Sciatic nerve (tissue), 2 donors: ENCODE results near the gene RAB10. TPM values are rescaled to one million over a fixed set of nuclear protein-coding genes. Genes with fewer than 3 reads are reported as not detected.
"Not testable (repeated sequence)": the region's sequence is repeated elsewhere in the genome, so short reads cannot be mapped to it uniquely, and the experiment has no call there.

Experiments
- ATAC-seq: fragments of 200-7000 bp; cut with Tn5 transposase; one replicate; pipeline ENCODE4 v1.9.1; 2020; ENCODE audit warnings: mild to moderate bottlenecking, moderate library complexity
- DNase-seq: peaks from one replicate; pipeline ENCODE4 v3.0.0-alpha.2; 2020; ENCODE audit warnings: low spot score
- intact Hi-C: fragments of 100-400 bp; cut with DNase I; formaldehyde crosslinking; loops from one replicate; pipeline ENCODE4 v1.14.2; 2022
- total RNA-seq: library from RNA; stranded (reverse); fragmentation: NEBNext Ultra II Directional; extraction: Animal tissue kit (Norgen Biotek cat#: 25700); gene quantifications from one replicate; pipeline ENCODE4 v1.2.1, GENCODE V29; 2021
- donor health status: DM: no; HTN: no; CAD: no.
- donor health status: DM: no; HTN: no; CAD: no.

The RAB10 gene
- total RNA-seq, 1 donor from 2014 or later = 104 TPM

DNA sequence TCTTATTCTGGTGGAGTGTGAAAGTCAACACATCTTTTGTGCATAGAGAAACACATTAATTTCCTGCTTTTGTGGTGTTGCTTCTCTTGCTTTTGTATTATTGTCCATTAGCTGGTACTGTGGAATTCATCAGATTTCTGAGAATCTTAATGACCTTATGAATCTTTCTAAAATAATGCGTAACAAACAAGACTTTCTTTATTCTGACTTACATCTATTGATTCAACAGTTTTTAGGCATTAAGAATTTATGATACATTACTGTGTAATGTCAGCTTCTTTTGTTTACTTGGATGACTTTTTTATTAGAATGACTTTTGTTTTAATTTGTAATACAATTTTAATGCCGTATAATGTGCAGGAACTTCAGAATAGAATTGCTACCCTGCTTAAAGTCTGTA lies 43.4 kb downstream of the RAB10 start:
- intact Hi-C loops = no loop called here
- ATAC-seq (no peak), DNase-seq (no peak)

DNA sequence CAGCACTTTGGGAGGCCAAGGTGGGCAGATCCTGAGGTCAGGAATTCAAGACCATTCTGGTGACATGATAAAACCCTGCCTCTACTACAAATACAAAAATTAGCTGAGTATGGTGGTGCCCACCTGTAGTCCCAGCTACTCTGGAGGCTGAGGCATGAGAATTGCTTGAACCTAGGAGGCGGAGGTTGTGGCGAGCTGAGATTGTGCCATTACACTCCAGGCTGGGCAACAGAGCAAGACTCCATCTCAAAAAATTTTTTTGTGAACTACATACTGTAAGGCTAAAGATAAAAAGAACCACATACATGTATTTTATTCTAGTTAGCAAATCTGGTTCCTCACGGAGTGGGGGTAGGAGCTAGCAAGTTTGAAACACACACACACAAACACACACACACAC lies 45.1 kb downstream of the RAB10 start:
- no peak for ATAC-seq
- no peak for DNase-seq
- intact Hi-C loops = no loop called here

DNA sequence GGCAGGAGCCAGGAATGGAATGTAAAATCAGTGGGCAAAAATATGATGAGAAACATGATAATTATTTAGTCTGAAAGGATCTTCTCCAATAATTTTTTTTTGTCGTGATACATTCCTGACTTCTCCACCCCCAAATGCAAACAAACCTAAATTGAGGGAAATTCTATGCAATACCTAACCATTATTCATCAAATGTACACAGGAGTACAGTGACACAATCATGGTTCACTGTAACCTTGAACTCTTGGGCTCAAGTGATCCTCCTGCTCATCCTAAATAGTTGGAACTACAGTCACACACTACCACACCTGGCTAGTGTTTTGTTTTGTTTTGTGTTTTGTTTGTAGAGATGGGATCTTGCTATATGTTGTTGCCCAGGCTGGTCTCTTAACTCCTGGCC lies 46.5 kb downstream of the RAB10 start:
- ATAC-seq (no peak), DNase-seq (no peak)
- intact Hi-C loops = no loop called here

- intact Hi-C loops, ATAC-seq, DNase-seq: not testable (repeated sequence)
Measured at GRCh38 chr2:26080925-26081324, 47.0 kb downstream of the RAB10 start.

GRCh38 chr2:26081556-26081955 lies 47.7 kb downstream of the RAB10 start:
- ATAC-seq (no peak), DNase-seq (no peak)
- intact Hi-C loops = no loop called here

GRCh38 chr2:26086155-26086637 lies 52.3 kb downstream of the RAB10 start:
- ATAC-seq (no peak), DNase-seq (no peak)
- intact Hi-C loops = no loop called here

GRCh38 chr2:26086779-26087178 lies 52.9 kb downstream of the RAB10 start:
- no peak for ATAC-seq
- intact Hi-C loops = no loop called here
- no peak for DNase-seq

DNA sequence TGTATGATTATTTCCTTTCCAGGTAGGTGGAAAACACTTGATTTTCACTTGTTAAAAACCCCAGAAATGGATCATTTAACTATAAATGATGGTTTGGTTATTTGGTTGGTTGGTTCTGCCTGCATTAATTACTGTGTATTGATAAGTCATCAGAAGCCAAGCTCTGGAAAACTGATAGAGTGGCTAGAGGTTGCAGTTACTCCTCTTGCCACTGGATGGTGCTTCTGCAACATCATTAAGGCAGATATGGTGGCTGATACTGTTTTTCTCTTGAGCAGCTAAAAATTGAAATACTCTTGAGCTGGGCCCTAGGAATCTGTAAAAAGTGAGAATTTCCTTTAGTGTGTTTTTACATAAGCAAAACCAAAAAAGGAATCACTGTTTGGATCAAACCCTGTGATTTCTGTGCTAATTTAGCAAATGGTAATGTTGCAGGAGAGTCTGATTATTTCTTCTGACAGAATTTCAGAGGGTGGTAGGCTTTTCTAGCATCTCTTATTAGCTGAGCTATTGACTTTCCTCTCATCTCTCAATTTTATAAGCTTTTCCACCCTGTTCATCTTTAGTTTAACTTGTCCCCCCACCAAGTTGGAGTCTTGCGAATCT lies 54.3 kb downstream of the RAB10 start:
- no peak for DNase-seq
- no peak for ATAC-seq

DNA sequence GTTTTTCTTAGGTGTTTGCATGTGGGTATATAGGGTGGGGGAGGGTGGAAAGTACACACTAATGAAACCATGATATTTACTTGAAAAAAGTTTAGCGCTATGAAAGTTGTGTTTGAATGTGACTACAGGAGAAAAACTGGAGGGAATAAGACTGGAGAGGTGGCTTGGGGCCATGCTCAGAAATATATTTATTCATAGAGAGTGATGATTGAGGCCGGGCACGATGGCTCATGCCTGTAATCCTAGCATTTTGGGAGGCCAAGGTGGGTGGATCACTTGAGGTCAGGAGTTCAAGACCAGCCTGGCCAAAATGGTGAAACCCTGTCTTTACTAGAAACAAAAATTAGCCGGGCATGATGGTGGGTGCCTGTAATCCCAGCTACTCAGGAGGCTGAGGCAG lies 55.0 kb downstream of the RAB10 start:
- ATAC-seq, intact Hi-C loops, DNase-seq: not testable (repeated sequence)

More for the DNA sequence above, 54.3 kb downstream of the RAB10 start:
- intact Hi-C loops = no loop called here

GRCh38 chr2:26089337-26089736 lies 55.5 kb downstream of the RAB10 start:
- ATAC-seq (no peak), DNase-seq (no peak)
- intact Hi-C loops = no loop called here

GRCh38 chr2:26095758-26096157 lies 61.9 kb downstream of the RAB10 start:
- intact Hi-C loops = loop anchor here (2.0 kb wide), 1 partner anchor 143 kb away; no protein-coding TSS in a partner anchor
- ATAC-seq (no peak), DNase-seq (no peak)

DNA sequence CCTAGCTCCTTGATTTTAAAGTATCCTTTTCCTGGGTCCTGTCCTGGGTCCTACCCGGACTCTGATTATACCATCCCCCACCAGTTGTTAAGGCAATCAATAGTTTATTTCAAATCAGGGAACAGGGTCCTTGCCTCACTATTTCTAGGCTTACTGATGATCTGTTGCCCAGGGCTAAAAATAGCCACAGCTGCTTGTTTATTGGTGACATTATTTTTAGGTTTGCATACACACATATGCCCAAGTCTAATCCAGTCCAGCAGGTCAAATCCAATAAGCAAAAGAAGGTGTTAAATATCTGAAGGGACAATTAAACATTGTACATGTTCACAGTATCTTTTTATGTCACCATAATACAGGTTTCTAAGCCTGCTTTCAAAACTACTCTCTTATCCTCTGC lies 66.0 kb downstream of the RAB10 start:
- DNase-seq (no peak), ATAC-seq (no peak)
- intact Hi-C loops = no loop called here

DNA sequence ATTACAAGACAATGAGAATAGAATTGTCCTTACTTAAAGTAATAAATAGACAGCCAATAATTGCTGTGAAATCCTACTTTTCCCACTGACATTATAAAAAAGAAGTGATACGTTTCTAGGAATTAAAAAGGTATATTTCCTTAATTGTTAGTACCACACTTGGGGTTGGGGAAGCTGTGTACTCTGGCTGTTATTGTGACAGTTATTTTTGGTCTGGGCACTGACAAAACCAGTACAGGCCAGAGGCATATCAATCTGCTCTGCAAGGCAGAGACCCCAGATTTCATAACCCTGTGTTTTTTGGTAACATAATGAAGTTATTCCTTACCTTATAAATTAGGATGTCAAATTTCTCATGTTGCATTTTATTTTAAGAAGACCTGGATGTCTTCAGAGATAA lies 66.5 kb downstream of the RAB10 start:
- no peak for DNase-seq
- ATAC-seq = no peak
- intact Hi-C loops = no loop called here

DNA sequence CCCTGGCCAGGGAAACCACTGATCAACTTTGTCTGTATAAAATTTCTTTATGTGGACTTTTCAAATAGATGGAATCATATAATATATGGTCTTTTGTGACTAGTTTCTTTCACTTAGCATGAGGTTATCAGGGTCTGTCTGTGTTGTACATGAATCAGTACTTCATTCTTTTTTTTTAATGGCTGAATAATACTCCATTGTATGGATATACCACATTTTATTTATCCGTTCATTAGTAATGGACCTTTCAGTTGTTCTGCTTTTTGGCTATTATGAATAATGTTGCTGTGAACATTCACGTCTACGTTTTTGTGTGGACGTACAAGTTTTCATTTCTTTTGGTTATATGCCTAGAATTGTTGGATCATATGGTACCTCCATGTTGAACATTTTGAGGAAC lies 69.9 kb downstream of the RAB10 start:
- ATAC-seq (no peak), DNase-seq (no peak)
- intact Hi-C loops = no loop called here

- DNase-seq, intact Hi-C loops, ATAC-seq: not testable (repeated sequence)
Measured at GRCh38 chr2:26108701-26109100, 74.8 kb downstream of the RAB10 start.

DNA sequence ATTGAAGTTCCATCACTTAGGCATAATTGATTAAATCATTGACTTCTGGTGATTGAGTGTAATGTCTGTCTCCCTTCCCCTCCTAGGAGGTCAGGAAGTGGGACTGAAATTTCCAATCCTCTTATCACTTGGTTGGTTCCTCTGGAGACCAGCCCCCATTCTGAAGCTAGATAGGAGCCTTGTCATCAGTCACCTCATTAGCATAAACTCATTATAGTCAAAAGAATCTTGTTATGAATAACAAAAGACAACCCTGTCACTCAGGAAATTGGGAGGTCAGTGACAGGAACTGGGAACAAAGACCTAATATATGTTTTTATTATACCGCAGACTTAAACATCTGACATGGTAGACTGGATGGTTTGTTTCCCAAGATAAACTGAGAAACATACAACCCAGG lies 78.3 kb downstream of the RAB10 start:
- intact Hi-C loops = no loop called here
- no peak for ATAC-seq
- DNase-seq = no peak

GRCh38 chr2:26114151-26114550 lies 80.3 kb downstream of the RAB10 start:
- intact Hi-C loops = no loop called here
- ATAC-seq (no peak), DNase-seq (no peak)

- ATAC-seq = no peak
- intact Hi-C loops = no loop called here
- DNase-seq = no peak
Measured at GRCh38 chr2:26118682-26119081, 84.8 kb downstream of the RAB10 start.

- ATAC-seq (no peak), DNase-seq (no peak)
- intact Hi-C loops = no loop called here
Measured at GRCh38 chr2:26119521-26119920, 85.6 kb downstream of the RAB10 start.

DNA sequence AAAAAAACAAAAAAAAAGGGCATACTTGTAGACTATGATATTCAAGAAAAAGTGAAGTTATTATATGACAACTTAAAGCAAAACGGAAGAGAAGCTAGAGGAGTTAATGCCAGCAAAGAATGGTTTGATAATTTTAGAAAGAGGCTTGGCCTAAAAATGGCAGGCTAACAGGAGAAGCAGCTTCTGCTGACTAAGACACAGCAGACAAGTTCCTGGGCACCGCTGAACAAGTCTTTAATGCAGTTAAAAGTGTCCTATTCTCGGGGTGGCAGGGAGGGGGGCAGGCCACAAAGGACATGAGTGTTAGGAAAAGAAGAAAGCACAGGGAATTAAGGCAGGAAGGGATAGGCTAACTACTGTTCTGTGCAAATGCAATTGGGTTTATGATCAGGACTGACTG lies 88.7 kb downstream of the RAB10 start:
- ATAC-seq (no peak), DNase-seq (no peak)
- intact Hi-C loops = no loop called here

- DNase-seq (no peak), ATAC-seq (no peak)
- intact Hi-C loops = no loop called here
Measured at GRCh38 chr2:26123426-26123825, 89.5 kb downstream of the RAB10 start.
